NCI-H146 (cell line): Measurements from ENCODE around the gene ADCY1.
"Not testable (repeated sequence)": the region's sequence is repeated elsewhere in the genome, so short reads cannot be mapped to it uniquely, and the experiment has no call there.

Experiments
- DNase-seq: peaks from one replicate; lab custom pipeline; 2025; lab: John Stamatoyannopoulos, UW

The ADCY1 gene

DNA sequence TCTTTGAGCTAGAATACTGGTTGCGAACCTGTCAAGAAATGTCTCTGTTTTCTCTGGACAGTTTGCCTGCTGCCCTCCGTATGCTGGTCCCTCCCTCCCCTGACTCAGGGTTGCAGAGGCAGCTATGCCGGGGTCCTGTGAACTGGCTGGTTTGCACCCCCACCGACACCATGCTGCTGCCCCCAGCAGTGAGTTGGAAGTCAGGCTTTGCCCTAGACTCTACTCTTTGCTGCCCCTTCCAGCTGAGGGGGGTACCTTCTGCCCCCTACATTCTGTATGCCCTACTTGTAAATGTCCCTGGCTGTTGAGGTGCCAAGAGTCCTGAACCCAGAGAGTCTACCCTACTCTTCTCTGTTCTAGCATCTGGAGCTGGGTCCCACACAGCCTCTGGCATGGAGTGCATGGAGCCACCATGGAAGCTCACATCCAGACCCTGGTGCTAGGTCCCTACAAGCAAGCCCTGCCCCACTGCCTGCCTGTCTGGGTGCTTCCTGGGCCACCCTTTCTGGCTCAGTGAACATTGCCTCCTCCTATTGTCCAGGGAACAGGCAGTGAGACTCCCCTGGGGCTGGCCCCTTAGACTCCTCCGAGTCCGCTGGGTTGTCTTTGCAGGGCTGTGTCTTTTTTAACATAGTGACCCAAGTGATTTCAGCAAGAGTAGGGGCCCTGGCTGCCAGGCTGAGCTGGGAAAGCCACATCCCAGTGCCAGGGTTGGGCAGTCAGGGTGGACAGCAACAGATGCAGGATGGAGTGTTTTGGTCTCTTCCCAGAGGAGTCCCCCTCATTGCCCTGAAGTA is 138.9 kb downstream of the ADCY1 start:
- no peak for DNase-seq

DNA sequence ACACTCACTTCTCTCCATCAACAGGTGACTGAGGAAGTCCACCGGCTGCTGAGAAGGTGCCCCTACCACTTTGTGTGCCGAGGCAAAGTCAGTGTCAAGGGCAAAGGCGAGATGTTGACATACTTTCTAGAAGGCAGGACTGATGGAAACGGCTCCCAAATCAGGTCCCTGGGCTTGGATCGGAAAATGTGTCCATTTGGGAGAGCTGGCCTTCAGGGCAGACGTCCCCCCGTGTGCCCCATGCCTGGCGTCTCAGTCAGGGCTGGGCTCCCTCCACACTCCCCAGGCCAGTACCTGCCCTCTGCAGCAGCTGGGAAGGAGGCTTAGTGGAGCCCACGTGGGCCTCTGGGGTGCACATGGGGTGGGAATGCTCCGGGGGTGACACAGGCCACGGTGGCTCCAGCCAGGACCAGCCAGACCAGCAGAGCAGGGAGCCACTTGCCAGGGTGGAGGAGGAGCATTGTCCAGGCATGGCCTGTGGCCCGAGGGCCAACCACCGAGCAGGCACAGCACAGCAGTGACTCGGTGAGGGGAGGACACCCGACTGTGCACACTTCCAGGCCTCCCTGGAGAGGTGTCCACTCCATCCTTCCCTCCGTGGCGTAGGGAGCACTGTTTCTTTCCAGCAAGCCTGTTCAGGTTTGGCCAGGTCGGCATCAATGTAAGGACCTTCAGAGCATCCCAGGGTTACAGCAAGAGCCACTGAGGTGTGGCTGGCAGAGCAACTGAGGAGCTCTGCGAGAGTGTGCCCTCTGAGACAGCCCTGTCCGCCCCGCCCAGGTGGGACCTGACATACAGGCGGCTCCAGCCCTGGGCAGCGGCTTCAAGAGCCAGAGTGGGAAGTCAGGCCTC is 139.7 kb downstream of the ADCY1 start:
- DNase-seq, result no peak

DNA sequence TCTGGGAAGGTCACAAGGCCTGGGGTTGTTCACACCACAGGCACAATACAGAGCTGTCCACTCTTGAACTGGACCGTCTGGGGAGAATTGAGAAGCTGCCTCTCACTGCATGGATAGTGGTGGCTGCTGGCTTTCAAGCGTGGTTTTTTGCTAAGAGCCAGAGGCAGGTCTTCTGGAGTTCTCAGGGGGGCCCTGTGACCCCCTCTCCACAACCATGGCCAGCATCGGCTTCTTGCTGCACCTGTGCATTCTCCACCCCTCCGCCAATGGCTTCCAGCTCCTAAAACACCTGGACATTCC is 140.3 kb downstream of the ADCY1 start:
- no peak for DNase-seq

DNA sequence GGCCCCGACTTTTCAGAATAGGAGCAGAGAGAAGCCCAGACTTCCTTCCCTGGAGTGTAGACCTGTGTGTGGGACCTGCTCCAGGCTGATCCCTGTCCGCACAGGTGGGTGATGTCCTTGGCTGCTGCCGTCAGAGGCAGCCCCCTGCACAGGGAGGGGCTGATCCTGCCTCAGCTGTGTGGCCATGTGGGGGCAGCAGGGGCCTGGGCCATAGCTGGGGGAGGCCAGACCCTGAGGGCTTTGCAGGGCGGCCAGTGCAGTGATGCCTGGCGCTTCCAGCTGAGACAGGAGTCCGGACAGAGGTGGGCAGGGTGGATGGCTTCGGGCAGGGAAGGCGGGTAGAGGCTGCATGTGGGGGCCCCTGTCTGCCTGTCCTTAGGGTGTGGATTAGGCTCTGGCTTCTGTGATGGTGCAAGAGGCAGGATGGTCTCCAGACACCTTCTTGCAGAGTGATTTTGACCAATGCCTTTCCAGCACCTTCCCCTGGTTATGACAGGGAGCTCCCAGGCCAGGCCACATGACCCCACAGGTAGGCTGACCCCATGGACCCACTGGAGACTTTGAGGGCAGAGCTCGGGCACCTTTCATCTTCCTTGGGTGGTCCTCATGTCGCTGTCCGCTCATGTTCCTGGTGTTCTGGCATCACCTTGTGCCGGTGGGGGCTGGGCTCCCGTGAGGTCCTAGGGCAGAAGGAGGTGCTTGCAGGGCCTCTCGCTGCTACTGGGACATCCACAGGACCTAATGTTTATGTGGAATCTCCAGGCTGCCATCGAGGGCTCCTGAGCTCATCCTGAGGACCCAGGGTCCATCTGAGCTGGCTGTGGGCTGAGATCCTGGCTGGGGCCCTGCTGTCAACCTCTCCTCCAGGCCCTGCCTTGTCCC is 141.5 kb downstream of the ADCY1 start:
- no peak for DNase-seq

DNA sequence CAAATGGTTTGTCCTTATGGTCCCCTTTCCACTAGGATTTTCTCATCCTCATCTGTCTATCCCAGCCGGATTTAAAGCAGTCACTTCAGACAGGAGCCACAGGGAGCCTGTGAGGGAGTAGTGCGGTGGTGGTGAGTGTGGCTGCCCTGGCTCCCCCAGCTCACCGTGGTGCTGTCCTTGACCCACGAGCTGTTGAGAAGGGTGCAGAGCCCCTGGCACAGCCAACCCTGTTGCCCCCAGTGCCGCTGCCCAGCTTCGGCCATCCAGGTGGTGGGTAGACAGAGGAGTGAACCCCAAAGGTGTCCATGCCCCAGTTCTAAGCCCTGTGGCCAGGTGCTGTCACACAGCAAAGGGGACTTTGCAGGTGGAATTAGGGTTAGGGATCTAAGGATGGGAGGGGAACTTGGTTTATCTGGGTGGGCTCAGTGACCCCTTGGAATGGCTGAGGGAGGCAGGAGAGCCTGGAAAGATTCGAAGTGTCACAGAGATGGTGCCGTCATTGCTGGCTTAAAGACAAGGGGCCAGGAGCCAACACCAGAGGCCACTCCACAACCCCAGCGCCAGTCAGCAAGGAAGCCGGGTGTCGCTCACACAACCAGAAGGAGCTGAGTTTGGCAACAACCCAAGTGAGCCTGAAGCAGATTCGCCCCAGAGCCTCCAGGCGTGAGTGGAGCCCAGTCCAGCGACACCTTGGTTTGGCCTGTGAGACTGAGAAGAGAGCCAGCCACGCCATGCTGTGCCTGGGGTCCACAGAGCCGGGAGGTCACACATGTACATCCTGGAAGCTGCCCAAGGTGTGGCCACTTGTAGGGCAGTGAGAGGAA is 142.4 kb downstream of the ADCY1 start:
- DNase-seq, result no peak

DNA sequence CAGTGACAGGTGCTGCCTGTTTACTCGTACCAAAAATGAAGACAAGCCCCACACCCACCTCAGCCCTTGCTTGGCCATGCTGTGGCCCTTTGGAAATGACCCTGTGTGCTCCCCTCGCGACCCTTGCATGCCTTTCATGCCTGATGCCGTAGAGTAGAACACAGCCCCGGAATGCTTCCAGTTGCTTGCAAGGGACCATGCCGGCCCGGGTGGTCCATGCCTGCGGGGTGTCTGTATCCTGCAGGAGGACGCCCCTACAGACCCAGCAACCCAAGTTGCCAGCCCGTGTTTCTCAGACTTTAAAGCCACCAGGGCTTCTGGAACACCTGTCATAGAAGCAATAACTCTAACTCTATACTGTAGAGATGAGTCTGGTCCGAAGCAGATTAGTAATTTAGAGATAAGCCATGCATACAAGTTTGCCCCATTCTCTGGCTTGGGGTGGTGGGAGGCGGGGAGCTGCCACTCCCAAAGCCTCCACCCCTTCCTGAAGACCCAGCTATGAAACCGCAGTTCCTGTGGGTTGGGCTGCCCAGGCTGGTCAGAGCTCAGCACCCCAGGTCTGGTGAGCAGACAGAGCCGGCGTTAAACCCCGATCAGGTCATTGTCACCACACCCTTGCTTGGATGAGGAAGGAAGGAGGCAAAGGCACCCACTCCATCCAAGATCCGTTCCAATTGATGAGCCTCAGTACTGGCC is 143.5 kb downstream of the ADCY1 start:
- no peak for DNase-seq

DNA sequence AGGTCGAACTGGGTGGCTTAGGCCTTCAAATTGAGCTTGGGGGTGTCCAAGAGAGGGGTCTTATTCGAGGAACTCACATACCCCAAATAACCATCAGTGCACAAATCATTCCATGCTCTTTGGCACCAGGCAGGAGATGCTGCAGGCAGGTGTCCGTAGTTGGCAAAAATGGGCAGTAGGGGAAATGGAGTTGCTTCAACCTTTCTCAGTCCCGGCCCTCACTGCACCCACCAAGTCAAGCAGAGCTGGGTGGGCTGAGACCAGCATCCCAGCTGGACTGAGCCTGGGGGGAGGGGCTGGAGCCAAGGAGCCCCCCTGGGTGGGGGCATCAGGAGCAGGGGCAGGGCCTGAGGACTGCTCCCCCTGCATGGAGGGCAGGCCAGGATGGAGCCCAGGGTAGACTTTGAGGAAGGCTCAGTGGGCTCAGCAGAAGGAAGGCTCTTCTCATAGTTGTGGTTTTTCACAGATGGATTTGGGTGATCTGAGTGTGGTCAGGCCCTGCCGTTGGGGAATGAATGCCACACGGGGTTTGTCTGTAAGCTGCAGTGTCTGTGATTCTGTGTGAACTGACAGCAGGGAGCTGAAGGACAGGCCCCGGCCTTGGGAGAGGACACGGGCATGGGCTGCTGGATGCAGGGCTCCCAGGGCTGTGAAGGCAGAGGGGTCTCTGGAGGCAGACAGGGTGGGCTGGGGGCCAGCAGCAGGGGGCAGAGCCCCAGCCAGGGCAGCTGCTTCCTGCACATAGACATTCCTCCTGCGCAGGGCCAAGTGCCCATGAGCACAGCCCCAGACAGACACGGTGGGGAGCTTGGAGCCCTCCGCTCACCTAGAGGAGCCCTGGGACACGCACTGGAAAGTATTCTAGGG is 144.5 kb downstream of the ADCY1 start:
- DNase-seq, result no peak

DNA sequence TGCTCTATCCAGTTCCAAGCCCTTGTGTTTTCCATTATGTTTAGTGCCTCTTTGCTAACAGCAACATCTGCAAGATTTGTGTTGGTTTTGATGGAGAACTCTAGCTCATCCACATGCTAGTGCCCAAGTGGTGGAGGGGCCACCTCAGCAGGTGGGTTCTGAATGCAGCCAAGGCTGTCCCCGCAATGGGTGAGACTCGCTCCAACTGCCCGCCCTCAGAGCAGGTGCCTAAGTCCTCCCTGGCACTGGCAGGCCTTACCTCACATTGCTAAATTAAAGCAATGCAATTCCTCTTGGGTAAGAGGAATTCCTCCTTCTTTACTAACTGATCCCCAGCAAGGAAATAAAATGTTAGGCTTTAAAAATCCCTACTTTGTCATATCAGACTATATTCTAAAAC is 146.8 kb downstream of the ADCY1 start:
- no peak for DNase-seq

DNA sequence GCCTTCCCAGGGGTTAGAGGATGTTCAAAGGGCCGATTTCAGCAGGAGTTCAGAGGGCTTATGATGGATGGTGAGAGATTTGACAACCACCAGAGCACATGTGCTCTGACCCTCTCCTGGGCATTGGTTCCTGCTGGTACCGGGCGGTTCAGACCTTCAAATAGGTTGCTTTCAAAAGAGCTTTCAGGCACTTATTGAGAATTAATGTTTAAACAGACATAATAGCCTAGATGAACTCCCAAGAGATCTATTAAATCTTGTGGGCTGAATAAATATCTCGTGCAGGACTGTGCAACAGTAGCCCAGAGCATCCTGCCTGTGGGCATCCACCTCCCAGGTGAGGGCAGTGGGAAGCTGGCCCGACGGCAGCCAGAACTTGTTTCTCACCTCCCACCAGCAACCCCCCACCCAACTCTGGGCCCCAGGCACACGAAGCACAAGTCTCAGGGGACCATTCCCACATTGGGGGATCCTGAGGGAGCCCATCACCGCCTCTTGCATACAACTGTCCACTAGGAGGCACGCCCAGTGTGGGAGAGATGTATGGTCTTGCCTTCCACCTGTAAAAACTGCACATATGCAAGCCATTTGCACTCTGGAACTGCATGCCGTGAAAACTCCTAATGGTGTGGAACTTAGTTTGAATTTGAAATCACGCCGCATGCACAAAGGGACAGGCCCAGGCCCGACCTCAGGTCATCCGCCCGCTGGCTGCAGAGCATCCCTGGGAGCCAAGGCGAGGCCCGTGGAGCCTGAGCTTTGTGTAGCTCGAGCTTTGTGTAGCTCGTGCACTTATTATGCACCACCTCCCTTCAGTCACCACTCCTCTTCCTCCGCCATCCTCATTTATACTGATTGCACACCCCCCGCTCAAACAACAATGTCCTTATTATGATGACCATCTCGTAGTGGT is 147.8 kb downstream of the ADCY1 start:
- DNase-seq, result no peak

DNA sequence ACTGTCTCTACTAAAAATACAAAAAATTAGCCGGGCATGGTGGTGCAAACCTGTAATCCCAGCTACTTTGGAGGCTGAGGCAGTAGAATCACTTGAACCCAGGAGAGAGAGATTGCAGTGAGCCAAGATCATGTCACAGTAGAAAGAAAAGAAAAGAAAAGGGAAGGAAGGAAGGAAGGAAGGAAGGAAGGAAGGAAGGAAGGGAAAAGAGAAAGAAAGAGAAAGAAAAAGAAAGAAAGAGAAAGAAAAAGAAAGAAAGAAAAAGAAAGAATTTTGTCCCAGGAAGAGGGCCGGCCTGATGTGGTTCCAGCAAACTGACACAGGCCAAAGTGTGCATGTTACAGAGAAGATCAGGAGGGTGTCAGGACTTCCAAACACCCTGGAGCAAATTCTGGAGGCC is 151.1 kb downstream of the ADCY1 start:
- DNase-seq, result not testable (repeated sequence)

DNA sequence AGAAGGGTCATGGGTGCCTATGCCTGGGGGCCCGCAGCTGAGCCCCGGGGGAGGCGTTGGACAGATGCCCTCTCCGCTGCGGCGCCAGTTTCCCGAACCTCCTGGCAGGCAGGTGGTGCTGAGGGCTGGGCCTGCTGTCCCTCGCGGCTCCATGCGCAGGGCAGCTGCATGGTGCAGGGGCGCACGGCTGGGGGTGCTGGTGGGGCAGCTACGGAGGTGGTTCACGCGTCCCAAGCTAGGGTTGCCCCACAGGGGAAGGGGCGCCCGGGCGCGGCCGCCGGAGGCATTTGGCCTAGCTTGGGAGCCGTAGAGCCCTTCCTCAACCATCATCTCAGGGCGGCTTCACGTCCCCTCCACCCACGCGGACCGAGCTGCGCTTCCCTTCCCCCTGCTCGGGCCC is 152.7 kb downstream of the ADCY1 start:
- DNase-seq, result no peak

DNA sequence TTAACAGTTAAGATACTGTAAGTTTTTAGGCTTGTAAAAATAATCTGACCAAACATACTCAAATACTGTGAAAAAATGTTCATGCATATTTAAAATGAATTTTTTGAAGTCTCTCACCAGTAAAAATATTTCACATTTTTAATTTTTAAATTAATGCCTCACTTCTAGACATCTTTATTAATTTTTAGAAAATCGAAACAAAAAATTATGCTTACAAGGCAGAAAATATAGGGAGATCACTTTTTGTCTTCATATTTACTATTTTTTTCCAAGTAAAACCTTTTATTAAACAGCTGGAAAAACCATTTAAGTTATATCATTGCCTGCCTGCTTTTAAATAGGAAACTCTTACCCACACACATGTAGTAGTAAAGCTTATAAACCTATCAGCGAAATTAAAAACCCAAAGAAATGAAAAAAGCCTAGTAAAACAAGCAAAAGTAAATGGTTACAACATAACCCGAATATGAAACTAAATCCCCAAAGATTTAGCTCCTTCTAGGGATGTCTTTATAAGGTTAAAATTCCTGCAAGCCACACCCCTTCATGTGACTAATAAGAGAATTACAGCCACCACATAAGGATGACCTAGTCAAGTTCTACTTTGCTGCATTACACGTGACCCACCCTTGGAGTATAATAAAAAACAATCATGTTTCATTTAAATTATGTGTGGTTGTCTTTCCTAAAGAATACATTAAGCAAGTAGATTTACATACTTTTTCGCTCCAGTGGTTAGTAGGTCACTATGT is 157.7 kb downstream of the ADCY1 start:
- DNase-seq, result not testable (repeated sequence)

DNA sequence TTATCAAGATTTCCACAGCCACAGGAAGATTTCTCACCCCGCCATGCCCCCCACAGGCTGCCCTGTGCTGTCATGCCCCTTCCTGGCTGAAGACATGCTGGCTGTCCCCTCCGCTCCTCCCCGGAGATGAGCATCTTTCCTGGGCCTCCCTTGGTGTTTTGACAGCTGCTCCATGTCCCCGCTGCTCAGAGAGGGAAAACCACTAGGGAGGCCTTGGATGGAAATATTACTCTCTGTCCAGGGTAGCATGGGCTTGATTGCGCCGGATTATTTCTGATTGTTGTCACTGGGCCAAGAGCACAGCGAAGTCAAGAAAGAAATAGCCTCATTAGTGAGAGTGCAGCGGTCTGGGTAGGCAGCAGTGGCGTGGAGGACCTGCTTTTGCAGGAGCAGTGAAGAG is 164.8 kb downstream of the ADCY1 start:
- DNase-seq, result not testable (repeated sequence)

DNA sequence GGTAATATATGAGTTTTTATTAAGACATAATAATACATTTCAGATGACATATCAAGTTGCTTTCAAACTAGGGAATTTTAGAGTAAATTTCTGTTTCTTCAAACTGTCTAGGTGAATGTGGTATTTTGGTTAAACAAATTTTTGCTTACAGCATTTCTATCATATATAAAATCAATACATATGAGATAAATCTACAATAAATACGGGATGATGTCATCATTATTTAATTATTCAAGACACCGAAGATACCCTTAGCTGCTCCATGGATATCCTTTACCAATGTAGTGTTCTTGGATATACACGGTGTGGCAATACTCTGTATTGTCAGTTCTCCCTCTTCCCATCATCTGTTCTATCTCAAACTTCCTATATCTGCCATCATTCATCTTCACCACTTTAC is 166.4 kb downstream of the ADCY1 start:
- not testable (repeated sequence) for DNase-seq

DNA sequence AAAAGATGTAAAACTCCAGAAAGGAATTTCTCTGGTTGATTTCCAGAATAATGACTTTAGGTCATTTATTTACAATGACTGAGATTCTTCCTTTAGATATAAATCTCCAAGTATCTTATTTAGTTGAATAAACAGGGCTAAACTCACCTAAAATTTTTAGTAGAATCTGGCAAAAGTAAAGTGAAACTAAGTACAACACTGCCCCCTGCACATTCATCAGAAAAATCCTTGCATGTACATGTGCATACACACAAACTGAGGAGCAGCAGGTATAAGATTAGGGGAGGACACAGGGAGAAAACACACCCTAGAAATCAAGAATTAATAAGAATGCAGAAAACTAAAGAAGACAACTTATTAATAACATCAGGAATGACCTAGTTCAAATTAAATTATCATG is 174.8 kb downstream of the ADCY1 start:
- not testable (repeated sequence) for DNase-seq

DNA sequence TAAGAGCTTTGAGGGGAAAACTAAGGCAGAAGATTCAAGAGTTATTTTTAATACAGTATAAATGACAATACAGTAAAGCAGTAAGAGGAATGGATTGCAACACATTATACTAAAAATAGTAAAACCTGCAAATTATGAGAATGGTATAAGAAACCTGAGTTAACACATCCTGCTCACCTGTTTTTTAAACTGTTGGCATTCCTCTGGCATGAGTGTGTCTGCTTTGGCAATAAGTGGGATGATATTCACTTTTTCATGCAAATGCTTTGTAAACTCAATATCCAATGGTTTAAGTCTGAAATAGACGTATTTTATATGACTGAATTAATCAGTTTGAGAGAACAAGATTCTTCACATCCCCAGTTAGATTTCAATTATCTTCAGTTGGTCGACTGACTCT is 177.2 kb downstream of the ADCY1 start:
- not testable (repeated sequence) for DNase-seq

DNA sequence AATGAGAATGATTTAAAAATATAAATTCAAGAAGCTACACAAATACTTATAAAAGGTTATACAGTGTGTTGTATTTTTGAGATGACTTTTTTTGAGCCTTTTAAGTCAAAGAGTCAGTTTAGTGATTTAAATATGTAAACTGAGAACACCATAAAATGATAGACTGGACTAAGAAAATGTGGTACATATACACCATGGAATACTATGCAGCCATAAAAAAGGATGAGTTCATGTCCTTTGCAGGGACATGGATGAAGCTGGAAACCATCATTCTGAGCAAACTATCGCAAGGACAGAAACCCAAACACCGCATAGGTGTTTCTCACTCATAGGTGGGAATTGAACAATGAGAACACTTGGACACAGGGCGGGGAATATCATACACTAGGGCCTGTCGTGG is 182.2 kb downstream of the ADCY1 start:
- DNase-seq, result not testable (repeated sequence)

DNA sequence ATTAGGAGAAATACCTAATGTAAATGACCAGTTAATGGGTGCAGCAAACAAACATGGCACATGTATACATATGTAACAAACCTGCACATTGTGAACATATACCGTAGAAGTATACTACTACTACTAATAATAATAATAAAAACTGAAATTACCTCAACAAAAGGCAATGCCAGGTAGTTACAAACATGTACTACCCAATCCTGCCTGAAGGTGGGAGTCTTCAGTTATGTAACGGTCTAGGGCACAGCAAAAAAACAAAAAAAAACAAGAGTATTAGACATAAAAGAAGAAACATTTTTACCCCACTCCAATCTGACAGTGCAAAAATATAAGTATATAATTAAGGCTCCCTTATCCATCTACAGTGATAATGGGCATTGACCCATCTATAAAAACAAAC is 182.6 kb downstream of the ADCY1 start:
- not testable (repeated sequence) for DNase-seq
